Ammon's horn (tissue), 1 donor: ENCODE data around the gene IFNA7.
"Not testable (repeated sequence)": the region's sequence is repeated elsewhere in the genome, so short reads cannot be mapped to it uniquely, and the experiment has no call there.

Experiments
- DNase-seq: peaks from one replicate; pipeline ENCODE4 v3.0.0-alpha.2; 2016; ENCODE audit warnings: low spot score

IFNA7 gene

GRCh38 chr9:21182810-21183736, 18.9 kb downstream of the IFNA7 start:
- DNase-seq = not testable (repeated sequence)

GRCh38 chr9:21174671-21175070, 27.3 kb downstream of the IFNA7 start:
- DNase-seq = no peak

GRCh38 chr9:21172156-21172555, 29.8 kb downstream of the IFNA7 start:
- DNase-seq = no peak

GRCh38 chr9:21171351-21171750, 30.7 kb downstream of the IFNA7 start:
- no peak for DNase-seq

GRCh38 chr9:21166560-21166959, 35.4 kb downstream of the IFNA7 start, which contains the start of gene IFNA21:
Gene IFNA21, minus strand, starts transcription at chr9:21166660. Its CDS starts 48 bp downstream, at chr9:21166612.
- not testable (repeated sequence) for DNase-seq

GRCh38 chr9:21165516-21165915, 36.5 kb downstream of the IFNA7 start:
- no peak for DNase-seq

- peak; percentile 28 for DNase-seq
These were observed 41.8 kb downstream of the IFNA7 start for GRCh38 chr9:21160178-21160577.

GRCh38 chr9:21155501-21155900, 46.5 kb downstream of the IFNA7 start:
- no peak for DNase-seq

- peak; percentile 63 for DNase-seq
These were observed 47.9 kb downstream of the IFNA7 start for GRCh38 chr9:21154018-21154608.

- peak; percentile 18 for DNase-seq
These were observed 48.5 kb downstream of the IFNA7 start for GRCh38 chr9:21153336-21154017.
